Measurements from ENCODE around the gene FMO1. TPM values are rescaled to one million over a fixed set of nuclear protein-coding genes. Genes with fewer than 3 reads are reported as not detected.
"Not testable (repeated sequence)": the region's sequence is repeated elsewhere in the genome, so short reads cannot be mapped to it uniquely, and the experiment has no call there.

Gene FMO1
- total RNA-seq, 5 donors from 2014 or later (not counting 1 experiment from before 2014, with no cell fraction given) = not detected

DNA sequence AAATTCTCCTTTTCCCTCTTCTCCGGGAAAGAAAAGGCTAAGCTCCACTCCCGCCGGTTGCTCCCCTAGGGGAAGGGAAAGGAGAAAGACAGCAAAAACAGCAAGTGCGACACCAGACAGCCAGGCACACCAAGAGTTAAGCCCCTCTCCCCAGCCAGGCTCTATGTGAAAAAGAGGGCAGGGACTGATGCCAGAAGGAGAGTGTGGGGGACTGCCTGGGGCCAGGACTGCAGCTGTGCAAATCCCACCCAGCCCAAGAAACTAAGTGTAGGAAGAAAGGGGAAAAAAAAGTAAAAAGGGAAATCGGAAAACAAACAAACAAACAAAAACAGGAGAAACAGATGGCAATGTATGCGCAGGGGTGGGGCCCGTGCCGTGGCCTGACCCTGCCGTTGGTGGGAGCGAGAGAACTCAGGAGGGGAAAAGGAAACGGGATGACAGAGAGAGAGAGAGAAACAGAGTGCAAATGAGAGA lies 27.7 kb upstream of the FMO1 start:
- Histone ChIP-seq H3K27ac (ENCODE audit: low read length) (no peak overlapping the region), H3K4me1 (ENCODE audit: control insufficient read depth in 1 of 2, extremely low read depth in 1 of 2, insufficient read depth in 2 of 2, low read length in 2 of 2) (no peaks in the 10 kb centered on the region), H3K27me3 (replicated peaks in 1 of 2; ENCODE audit: control insufficient read depth in 2 of 2, extremely low read depth in 1 of 2, insufficient read depth in 2 of 2, low read length in 1 of 2) (peaks cover 0 to 3% of the 10 kb centered on the region in 2 experiments), H3K36me3 (ENCODE audit: control insufficient read depth in 2 of 2, extremely low read depth in 1 of 2, insufficient read depth in 1 of 2, low read length in 1 of 2) (no peaks in the 10 kb centered on the region), H3K4me3 (ENCODE audit: control insufficient read depth in 1 of 2, extremely low read depth in 1 of 2, low read length in 1 of 2) (no peak overlapping the region), H3K9me3 (no peaks in the 10 kb centered on the region)
- CTCF ChIA-PET = no interaction called here
- WGBS (ENCODE audit: insufficient coverage) = 82% methylated on average over 7 of the region's 11 CpGs
- Mint-ChIP-seq H3K9me3 (no peaks in the 10 kb centered on the region), H3K36me3 (no peaks in the 10 kb centered on the region), H3K4me1 (no peaks in the 10 kb centered on the region), H3K27ac (no peak overlapping the region), H3K27me3 (peaks cover 3 to 13% of the 10 kb centered on the region in 2 donors), H3K4me3 (no peak overlapping the region)
- POLR2A ChIA-PET = no interaction called here
- DNase-seq (no peak), ATAC-seq (replicated peaks in 1 of 4) (no peak)

DNA sequence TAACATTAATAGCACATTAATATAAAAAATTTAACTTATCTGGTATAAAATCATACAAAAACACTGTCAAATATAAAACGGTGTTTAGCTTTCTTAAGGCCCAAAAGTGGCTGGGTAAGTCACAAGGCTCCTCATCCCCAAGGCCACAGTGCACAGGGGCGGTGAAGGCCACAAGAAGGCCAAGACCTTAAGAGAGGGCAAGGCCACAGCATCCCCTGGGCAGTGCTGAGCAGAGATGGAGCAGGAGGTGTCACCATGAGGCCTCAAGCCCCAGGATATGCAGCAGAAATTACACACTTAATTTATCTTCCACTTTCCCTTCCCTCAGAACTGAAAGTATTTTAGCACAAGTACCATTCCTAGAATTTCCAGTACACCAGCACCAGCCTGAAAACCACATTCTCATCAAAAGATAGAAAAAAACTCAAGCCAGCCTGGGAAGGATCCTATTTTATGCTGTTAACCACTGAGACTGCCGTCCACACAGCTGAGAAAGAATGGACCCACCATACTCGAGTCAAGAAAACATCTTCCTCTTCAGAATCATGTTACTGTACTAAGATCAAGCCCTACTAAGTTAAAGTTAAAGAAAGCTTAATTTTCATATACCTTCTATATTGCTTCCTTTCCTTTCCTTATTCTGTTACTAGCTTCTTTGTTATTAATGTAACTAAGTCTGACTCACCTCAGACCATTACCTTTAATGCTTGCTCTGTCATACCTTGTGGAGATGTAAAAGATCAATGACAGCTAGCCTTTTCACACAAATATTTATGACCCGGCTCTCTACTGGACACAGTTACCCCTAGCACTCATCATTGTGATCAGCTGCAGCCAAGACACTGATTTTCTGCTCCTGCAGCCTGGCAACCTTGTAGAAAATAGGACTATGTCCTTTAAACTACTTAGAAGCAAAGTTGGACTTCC lies 26.4 kb upstream of the FMO1 start:
- ChIA-PET CTCF (no interaction called here), POLR2A (no interaction called here)
- H3K27me3 Mint-ChIP-seq = peaks cover 3 to 13% of the 10 kb centered on the region in 2 donors
- no peak overlapping the region for H3K27ac Mint-ChIP-seq
- peaks cover 0 to 3% of the 10 kb centered on the region in 2 experiments for H3K27me3 ChIP-seq (replicated peaks in 1 of 2; ENCODE audit: control insufficient read depth in 2 of 2, extremely low read depth in 1 of 2, insufficient read depth in 2 of 2, low read length in 1 of 2)
- no peaks in the 10 kb centered on the region for H3K4me1 ChIP-seq (ENCODE audit: control insufficient read depth in 1 of 2, extremely low read depth in 1 of 2, insufficient read depth in 2 of 2, low read length in 2 of 2)
- H3K9me3 Mint-ChIP-seq = no peaks in the 10 kb centered on the region
- no peaks in the 10 kb centered on the region for H3K36me3 Mint-ChIP-seq
- DNase-seq (no peak), ATAC-seq (replicated peaks in 1 of 4) (no peak)
- H3K27ac ChIP-seq (ENCODE audit: low read length) = no peak overlapping the region
- no peak overlapping the region for H3K4me3 ChIP-seq (ENCODE audit: control insufficient read depth in 1 of 2, extremely low read depth in 1 of 2, low read length in 1 of 2)
- H3K4me1 Mint-ChIP-seq = no peaks in the 10 kb centered on the region
- no peak overlapping the region for H3K4me3 Mint-ChIP-seq
- WGBS (ENCODE audit: insufficient coverage) = no CpG with 5 or more reads among the region's 5 CpGs
- H3K9me3 ChIP-seq = no peaks in the 10 kb centered on the region
- no peaks in the 10 kb centered on the region for H3K36me3 ChIP-seq (ENCODE audit: control insufficient read depth in 2 of 2, extremely low read depth in 1 of 2, insufficient read depth in 1 of 2, low read length in 1 of 2)

DNA sequence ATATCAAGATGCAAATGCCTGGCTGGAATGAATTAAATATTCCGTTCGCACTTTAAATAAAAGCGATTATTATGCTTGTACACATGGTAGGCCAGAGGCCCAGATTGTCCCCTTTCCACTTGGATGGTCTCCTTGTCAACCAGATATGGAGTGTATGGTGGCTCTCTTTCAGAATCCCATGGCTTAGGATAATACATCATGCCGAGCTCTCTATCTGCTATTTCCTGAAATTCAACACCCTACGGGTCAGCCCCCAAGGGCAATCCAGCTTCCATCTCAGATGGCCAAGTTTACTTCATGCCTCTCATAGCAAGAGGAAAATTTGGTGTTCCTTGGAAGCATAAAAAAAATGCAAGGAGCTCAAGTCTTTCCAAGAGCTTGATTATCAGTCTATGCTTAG lies 25.4 kb upstream of the FMO1 start:
- Histone ChIP-seq H3K4me1 (ENCODE audit: control insufficient read depth in 1 of 2, extremely low read depth in 1 of 2, insufficient read depth in 2 of 2, low read length in 2 of 2) (no peaks in the 10 kb centered on the region), H3K27me3 (replicated peaks in 1 of 2; ENCODE audit: control insufficient read depth in 2 of 2, extremely low read depth in 1 of 2, insufficient read depth in 2 of 2, low read length in 1 of 2) (peaks cover 0 to 3% of the 10 kb centered on the region in 2 experiments), H3K4me3 (ENCODE audit: control insufficient read depth in 1 of 2, extremely low read depth in 1 of 2, low read length in 1 of 2) (no peak overlapping the region), H3K27ac (ENCODE audit: low read length) (no peak overlapping the region), H3K36me3 (ENCODE audit: control insufficient read depth in 2 of 2, extremely low read depth in 1 of 2, insufficient read depth in 1 of 2, low read length in 1 of 2) (no peaks in the 10 kb centered on the region), H3K9me3 (no peaks in the 10 kb centered on the region)
- ChIA-PET POLR2A (no interaction called here), CTCF (interaction anchor here in 1 of 2 donors (0.6 kb wide), 1 partner anchor 35 kb away, joined by 5 read pairs; no protein-coding TSS in a partner anchor)
- peaks cover 3 to 13% of the 10 kb centered on the region in 2 donors for H3K27me3 Mint-ChIP-seq
- no peak overlapping the region for H3K27ac Mint-ChIP-seq
- WGBS (ENCODE audit: insufficient coverage) = 100% methylated on average over 3 of the region's 5 CpGs
- DNase-seq = no peak
- no peak overlapping the region for H3K4me3 Mint-ChIP-seq
- H3K9me3 Mint-ChIP-seq = no peaks in the 10 kb centered on the region
- no peaks in the 10 kb centered on the region for H3K4me1 Mint-ChIP-seq
- H3K36me3 Mint-ChIP-seq = no peaks in the 10 kb centered on the region
- ATAC-seq (replicated peaks in 1 of 4) = no peak

DNA sequence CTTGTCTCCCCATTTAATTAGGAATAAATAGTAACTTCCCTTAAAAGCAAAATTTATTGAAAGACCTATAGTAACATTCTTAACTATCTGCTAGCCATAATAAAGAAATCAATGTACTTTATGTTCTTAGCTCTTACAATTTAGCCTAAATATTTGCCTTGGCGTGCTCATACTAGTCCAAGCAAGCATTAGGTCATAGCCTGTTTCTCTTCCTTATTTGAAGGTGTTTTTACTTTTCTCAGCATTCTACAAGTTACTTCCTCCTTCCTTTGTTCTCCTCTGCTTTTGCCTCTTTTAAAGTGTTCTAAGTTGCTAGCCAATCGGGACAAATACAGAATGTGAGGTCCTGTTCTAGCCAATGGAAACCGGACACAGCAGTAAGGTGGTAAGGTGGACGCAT lies 24.0 kb upstream of the FMO1 start:
- H3K4me3 ChIP-seq (ENCODE audit: control insufficient read depth in 1 of 2, extremely low read depth in 1 of 2, low read length in 1 of 2); ATAC-seq (replicated peaks in 1 of 4); H3K9me3 Mint-ChIP-seq; H3K27ac Mint-ChIP-seq; CTCF ChIA-PET; POLR2A ChIA-PET; H3K27me3 ChIP-seq (replicated peaks in 1 of 2; ENCODE audit: control insufficient read depth in 2 of 2, extremely low read depth in 1 of 2, insufficient read depth in 2 of 2, low read length in 1 of 2); H3K4me3 Mint-ChIP-seq; H3K4me1 Mint-ChIP-seq; H3K27ac ChIP-seq (ENCODE audit: low read length); DNase-seq; H3K4me1 ChIP-seq (ENCODE audit: control insufficient read depth in 1 of 2, extremely low read depth in 1 of 2, insufficient read depth in 2 of 2, low read length in 2 of 2); H3K27me3 Mint-ChIP-seq; H3K36me3 Mint-ChIP-seq; H3K36me3 ChIP-seq (ENCODE audit: control insufficient read depth in 2 of 2, extremely low read depth in 1 of 2, insufficient read depth in 1 of 2, low read length in 1 of 2); H3K9me3 ChIP-seq: not testable (repeated sequence)
- WGBS (ENCODE audit: insufficient coverage) = 97% methylated on average over 3 of the region's 4 CpGs

DNA sequence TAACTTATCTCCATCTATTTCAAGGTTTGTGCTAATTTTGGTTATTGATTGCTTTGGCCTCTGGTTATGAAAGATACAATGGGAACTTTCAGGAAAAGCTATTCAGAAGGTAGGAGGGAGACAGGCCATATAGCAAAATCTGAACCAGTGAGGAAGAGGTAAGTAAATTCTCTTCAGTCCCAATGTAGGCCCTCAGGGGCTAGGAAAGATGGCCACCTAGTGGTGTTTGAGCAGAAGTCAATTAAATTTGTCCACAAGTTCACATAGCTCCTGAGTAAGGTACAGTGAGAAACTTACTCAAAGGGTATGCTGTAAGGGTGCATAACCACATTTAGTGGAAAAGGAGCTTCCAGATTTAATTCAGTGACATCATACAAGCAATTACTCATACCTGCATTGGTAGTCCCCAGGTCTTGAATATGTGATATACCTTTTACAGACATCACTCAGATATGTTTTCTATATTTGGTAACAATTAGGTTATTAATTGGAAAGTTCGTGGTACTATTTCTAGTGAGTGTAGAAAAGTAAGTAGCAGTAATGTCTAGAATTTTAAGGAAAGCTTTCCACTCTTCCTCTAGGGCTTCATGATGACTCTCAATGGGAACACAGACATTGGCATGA lies 21.4 kb upstream of the FMO1 start:
- H3K4me3 ChIP-seq (ENCODE audit: control insufficient read depth in 1 of 2, extremely low read depth in 1 of 2, low read length in 1 of 2) = no peak overlapping the region
- H3K36me3 ChIP-seq (ENCODE audit: control insufficient read depth in 2 of 2, extremely low read depth in 1 of 2, insufficient read depth in 1 of 2, low read length in 1 of 2) = no peaks in the 10 kb centered on the region
- Mint-ChIP-seq H3K27ac (no peak overlapping the region), H3K36me3 (no peaks in the 10 kb centered on the region), H3K4me3 (no peak overlapping the region), H3K4me1 (no peaks in the 10 kb centered on the region), H3K9me3 (no peaks in the 10 kb centered on the region), H3K27me3 (peaks cover 0 to 3% of the 10 kb centered on the region in 2 donors)
- H3K9me3 ChIP-seq = no peaks in the 10 kb centered on the region
- no peak overlapping the region for H3K27ac ChIP-seq (ENCODE audit: low read length)
- ChIA-PET POLR2A (no interaction called here), CTCF (interaction anchor here in 1 of 2 donors (1.1 to 1.6 kb wide), 2 partner anchors 25 to 87 kb away, joined by 4 to 11 read pairs; partner anchors contain the start of gene FMO4)
- H3K4me1 ChIP-seq (ENCODE audit: control insufficient read depth in 1 of 2, extremely low read depth in 1 of 2, insufficient read depth in 2 of 2, low read length in 2 of 2) = no peaks in the 10 kb centered on the region
- no peaks in the 10 kb centered on the region for H3K27me3 ChIP-seq (replicated peaks in 1 of 2; ENCODE audit: control insufficient read depth in 2 of 2, extremely low read depth in 1 of 2, insufficient read depth in 2 of 2, low read length in 1 of 2)
- DNase-seq = peak in 3 of 35 experiments; percentile 2 to 29 (median 2)
- no CpG with 5 or more reads among the region's 1 CpG for WGBS (ENCODE audit: insufficient coverage)
- no peak for ATAC-seq (replicated peaks in 1 of 4)

DNA sequence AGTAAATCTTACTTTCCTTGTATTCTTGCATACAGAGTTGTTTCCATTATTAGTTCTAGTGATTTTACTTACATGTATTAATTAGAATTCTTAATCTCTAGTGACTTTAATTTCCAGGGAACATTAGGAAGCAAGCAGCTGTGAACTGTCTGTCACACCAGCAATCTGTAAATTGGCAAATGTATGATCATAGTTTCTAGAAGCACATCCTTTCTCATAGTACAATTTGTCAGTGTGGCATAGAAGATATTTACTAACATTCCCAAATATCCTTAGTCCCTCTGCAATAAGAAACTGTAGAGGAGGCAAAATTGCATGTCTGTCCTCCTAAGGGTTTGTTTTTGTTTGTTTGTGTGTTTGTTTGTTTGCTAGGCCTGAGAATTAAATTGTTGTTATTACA lies 17.0 kb upstream of the FMO1 start:
- H3K36me3 Mint-ChIP-seq = no peaks in the 10 kb centered on the region
- ATAC-seq (replicated peaks in 1 of 4) (no peak), DNase-seq (no peak)
- H3K9me3 Mint-ChIP-seq = peaks cover 0 to 4% (median 4%) of the 10 kb centered on the region in 3 donors
- H3K27me3 Mint-ChIP-seq = peaks cover 15% of the 10 kb centered on the region in 2 donors
- H3K27me3 ChIP-seq (replicated peaks in 1 of 2; ENCODE audit: control insufficient read depth in 2 of 2, extremely low read depth in 1 of 2, insufficient read depth in 2 of 2, low read length in 1 of 2) = no peaks in the 10 kb centered on the region
- H3K4me1 ChIP-seq (ENCODE audit: control insufficient read depth in 1 of 2, extremely low read depth in 1 of 2, insufficient read depth in 2 of 2, low read length in 2 of 2) = no peaks in the 10 kb centered on the region
- H3K36me3 ChIP-seq (ENCODE audit: control insufficient read depth in 2 of 2, extremely low read depth in 1 of 2, insufficient read depth in 1 of 2, low read length in 1 of 2) = no peaks in the 10 kb centered on the region
- H3K9me3 ChIP-seq = no peaks in the 10 kb centered on the region
- H3K4me1 Mint-ChIP-seq = no peaks in the 10 kb centered on the region
- CTCF ChIA-PET = no interaction called here
- H3K27ac ChIP-seq (ENCODE audit: low read length) = no peak overlapping the region
- no peak overlapping the region for H3K27ac Mint-ChIP-seq
- POLR2A ChIA-PET = no interaction called here
- H3K4me3 ChIP-seq (ENCODE audit: control insufficient read depth in 1 of 2, extremely low read depth in 1 of 2, low read length in 1 of 2) = no peak overlapping the region
- no peak overlapping the region for H3K4me3 Mint-ChIP-seq

Measured in T-cell (primary cell).